ENCODE data around the gene HMGCS1.
"Not testable (repeated sequence)": the region's sequence is repeated elsewhere in the genome, so short reads cannot be mapped to it uniquely, and the experiment has no call there.

HMGCS1 gene

GRCh38 chr5:43270645-43271044, 42.6 kb downstream of the HMGCS1 start:
- no peak for DNase-seq

GRCh38 chr5:43268188-43268820, 44.9 kb downstream of the HMGCS1 start:
- DNase-seq = no peak

- DNase-seq = not testable (repeated sequence)
Observed at GRCh38 chr5:43262269-43262668, 50.9 kb downstream of the HMGCS1 start.

- DNase-seq = no peak
Observed at GRCh38 chr5:43258116-43258515, 55.1 kb downstream of the HMGCS1 start.

GRCh38 chr5:43256261-43256966, 56.8 kb downstream of the HMGCS1 start:
- no peak for DNase-seq

- DNase-seq = no peak
Observed at GRCh38 chr5:43255704-43256103, 57.5 kb downstream of the HMGCS1 start.

GRCh38 chr5:43251754-43252153, 61.5 kb downstream of the HMGCS1 start:
- DNase-seq = no peak

- no peak for DNase-seq
Observed at GRCh38 chr5:43245724-43246385, 67.4 kb downstream of the HMGCS1 start.

- no peak for DNase-seq
Observed at GRCh38 chr5:43244823-43245565, 68.2 kb downstream of the HMGCS1 start.

GRCh38 chr5:43243270-43243669, 69.9 kb downstream of the HMGCS1 start:
- no peak for DNase-seq

GRCh38 chr5:43242196-43242595, 71.0 kb downstream of the HMGCS1 start:
- DNase-seq = no peak
